H7 (cell line): ENCODE results near the gene ABCG1. TPM values are rescaled to one million over a fixed set of nuclear protein-coding genes. Genes with fewer than 3 reads are reported as not detected.

Experiments
- DNase-seq: peaks from one replicate; pipeline ENCODE4 v3.0.0; 2012
- H3K27me3 ChIP-seq: 2 replicates; pipeline ENCODE4 v1.6.0; 2011; ENCODE audit warnings: mild to moderate bottlenecking, low read length; ENCODE audit not compliant: control insufficient read depth, insufficient read depth
- H3K36me3 ChIP-seq: replicated peaks from 2 replicates; pipeline ENCODE4 v1.5.1; 2011; ENCODE audit warnings: low read length; ENCODE audit not compliant: control insufficient read depth, insufficient read depth
- H3K4me3 ChIP-seq: 2 replicates; pipeline ENCODE4 v1.5.1; 2011; ENCODE audit warnings: low read depth, mild to moderate bottlenecking, control low read depth, low read length, moderate library complexity; ENCODE audit not compliant: insufficient read depth
- total RNA-seq: library from RNA; depleted of rRNA; stranded (reverse); fragments of >200 nt; shearing (Covaris generic); gene quantifications from 2 replicates; pipeline ENCODE4 v1.2.3, GENCODE V29; 2014

Gene ABCG1
- total RNA-seq, 1 experiment from 2014 or later, result 0.07 TPM

DNA sequence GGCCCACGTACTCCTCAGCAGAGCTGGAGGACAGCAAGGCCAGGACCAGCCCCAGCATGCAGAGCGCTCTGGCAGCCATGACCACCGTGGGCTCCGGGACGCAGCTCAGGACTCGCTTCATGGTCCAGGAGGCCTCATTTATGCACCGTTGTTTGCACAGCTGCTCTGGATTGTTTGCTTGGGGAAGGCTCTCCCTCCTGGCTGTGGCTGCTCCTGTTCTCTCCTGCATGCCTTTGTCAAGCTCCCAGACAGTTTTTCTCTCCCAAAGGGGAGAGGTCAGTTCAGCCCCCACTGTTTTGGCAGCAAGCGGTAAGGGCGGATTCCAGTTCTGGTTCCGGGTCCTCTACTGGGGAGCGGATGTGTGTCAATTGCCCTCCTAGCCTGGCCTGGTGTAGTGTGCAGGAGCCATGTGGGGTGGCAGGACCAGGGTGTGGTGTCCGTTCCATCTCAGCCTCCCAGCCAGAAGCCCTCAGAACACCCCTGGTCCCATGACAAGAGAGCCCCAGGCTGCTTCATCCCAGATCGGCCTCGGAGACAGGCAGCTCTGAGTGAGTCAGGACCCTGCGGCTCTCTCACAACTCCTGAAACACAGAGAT lies 96.5 kb downstream of the ABCG1 start, which contains the start of gene TFF3:
Gene TFF3, minus strand, starts transcription at position 114 of the 596 bp plus-strand sequence. Its CDS starts 35 bp downstream, at position 79.
- no peak within 1 kb of the TSS for H3K4me3 ChIP-seq
- no peaks in the 10 kb centered on the region for H3K36me3 ChIP-seq
- DNase-seq, result peak; percentile 41
- H3K27me3 ChIP-seq, result no peaks in the 10 kb centered on the region; the same call in 1 of the 2 replicates

DNA sequence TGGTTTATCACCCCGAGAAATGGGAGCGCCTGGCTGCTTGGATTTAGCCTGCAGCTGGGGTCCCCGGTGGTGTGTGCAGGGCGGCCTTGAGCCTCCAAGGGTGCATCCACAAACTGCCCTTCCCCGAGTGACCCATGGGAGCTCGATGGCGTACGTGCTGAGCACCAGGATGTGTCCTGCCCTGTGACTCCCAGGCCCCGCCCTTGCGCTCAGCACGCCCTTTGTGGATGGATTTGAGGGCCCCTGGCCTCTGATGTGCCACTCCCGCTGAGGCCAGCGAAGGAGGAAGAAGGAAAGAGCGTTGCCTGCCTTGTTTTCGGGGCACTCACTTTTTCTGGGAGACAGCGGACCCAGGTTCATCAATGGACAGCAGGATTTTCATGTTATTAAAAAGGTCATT lies 98.0 kb downstream of the ABCG1 start:
- Histone ChIP-seq H3K36me3 (no peaks in the 10 kb centered on the region), H3K27me3 (no peaks in the 10 kb centered on the region; the same call in 1 of the 2 replicates), H3K4me3 (no peak overlapping the region)
- DNase-seq, result peak; percentile 21

DNA sequence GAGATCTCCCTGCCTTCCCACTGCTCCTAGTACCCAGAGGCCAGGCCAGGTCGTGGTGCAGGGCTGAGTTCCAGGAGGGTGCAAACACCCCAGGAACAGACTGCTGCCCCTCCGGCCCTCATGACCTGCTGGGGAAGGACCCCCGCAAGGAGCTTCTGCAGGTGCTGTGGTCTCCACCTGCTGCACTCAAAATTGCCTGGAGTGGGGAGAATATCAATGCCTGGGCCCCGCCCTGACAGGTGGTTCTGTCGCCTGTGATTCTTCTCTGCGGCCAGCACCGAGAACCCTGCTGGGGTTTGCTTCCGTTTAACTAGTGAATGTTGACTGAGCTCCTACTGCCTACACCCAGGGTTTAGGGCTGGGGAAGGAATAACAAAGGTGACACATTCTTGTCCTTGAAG lies 98.4 kb downstream of the ABCG1 start:
- H3K27me3 ChIP-seq, result no peaks in the 10 kb centered on the region
- no peaks in the 10 kb centered on the region for H3K36me3 ChIP-seq
- H3K4me3 ChIP-seq, result no peak overlapping the region
- peak; percentile 56 for DNase-seq

DNA sequence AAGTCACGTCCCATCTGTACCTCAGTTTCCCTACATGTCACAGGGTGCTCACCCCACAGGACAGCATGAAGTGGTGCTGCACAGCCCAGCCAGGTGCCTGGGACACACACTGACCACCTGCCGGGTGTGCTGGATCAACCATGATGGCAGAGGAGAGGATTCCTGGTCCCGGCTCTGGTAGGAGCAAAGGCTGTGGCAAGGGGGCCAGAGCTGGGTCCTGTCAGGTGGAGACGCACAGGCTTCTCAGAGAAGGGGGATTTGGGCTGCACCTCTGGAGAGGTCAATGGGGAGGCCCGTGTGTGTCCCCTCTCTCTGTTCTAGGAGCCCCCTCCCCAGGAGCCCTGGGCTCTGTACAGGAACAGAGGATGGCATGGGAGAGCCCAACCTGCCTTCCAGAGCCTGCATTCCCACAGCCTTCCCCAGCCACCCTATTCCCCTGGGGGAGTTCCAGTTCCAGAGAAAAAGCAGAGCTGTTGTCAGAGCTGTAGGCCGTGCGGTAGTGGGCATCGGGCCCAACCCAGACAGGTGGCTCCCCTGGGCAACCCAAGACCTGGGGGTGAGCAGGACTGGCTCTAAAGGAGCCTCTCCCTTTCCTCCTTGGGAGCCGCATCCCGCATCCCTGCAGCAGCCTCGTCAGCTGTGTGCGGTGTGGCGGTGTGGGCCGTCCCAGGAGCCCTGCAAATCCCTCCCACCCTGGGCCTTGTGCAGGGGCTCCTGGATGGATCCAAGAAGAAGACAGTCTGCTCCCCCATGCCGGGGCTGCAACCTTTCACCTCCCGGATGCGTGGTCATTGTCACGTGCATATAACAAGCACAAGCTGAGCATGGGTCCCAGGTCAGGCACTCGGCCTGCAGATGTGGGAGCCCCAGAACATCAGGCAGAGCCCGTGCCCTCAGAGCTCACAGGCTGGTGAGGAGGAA lies 99.1 kb downstream of the ABCG1 start:
- Histone ChIP-seq H3K36me3 (no peaks in the 10 kb centered on the region), H3K4me3 (no peak overlapping the region), H3K27me3 (no peaks in the 10 kb centered on the region)
- peak; percentile 48 for DNase-seq

DNA sequence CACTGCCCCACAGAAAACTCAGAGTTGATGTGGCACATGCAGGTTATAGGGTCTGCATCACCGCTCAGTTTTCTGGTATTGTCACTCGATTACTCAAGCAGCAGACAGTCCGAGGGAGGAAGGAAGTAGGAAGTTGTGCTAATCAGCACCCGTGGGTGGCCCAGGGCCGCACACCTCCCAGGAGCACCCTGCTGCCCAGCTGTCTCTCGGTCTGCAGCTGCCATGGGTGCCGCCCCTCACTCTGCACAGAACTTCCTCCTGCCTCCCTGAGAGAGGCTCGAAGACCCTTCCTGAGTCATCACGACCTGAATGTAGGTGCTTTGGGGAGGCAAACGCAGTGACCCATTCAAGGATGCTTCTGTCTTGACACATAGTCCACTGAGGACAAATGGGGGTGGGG lies 100.4 kb downstream of the ABCG1 start:
- Histone ChIP-seq H3K27me3 (no peaks in the 10 kb centered on the region), H3K4me3 (no peak overlapping the region), H3K36me3 (no peaks in the 10 kb centered on the region)
- peak; percentile 13 for DNase-seq

DNA sequence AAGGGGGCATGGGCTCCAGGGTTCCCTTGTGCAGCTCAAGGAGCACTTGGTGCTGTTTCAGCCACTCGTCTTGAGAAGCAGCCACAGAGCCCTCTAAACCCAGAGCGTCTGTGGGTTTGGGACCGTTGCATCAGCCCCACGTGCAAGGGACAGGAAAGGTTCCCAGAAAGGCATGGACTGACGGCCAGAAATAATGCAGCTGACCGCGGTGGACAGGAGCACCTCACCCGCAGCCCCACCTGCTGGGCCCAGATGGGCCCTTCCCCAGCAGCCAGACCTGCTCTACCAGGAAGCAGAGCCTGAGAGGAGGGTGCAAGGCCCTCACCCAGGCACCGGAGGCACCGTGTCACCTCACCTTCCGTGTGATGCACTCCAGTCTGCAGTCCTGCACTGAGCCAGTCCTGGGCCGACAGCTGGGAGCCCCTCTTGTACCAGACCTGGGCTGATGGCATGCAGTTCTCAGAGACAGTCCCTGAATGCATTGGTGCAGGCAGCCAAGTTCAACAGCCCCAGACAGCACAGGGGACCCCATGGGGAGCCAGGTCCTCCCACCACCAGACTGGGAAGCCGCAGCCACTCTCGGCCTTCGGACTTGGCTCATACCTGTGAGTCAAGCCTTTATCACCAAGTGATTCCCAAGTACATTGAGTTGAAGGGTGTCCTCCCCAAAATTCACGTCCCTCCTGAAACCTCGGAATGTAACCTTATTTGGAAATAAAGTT lies 101.1 kb downstream of the ABCG1 start:
- no peaks in the 10 kb centered on the region for H3K36me3 ChIP-seq
- peak; percentile 46 for DNase-seq
- H3K27me3 ChIP-seq, result no peaks in the 10 kb centered on the region
- no peak overlapping the region for H3K4me3 ChIP-seq

DNA sequence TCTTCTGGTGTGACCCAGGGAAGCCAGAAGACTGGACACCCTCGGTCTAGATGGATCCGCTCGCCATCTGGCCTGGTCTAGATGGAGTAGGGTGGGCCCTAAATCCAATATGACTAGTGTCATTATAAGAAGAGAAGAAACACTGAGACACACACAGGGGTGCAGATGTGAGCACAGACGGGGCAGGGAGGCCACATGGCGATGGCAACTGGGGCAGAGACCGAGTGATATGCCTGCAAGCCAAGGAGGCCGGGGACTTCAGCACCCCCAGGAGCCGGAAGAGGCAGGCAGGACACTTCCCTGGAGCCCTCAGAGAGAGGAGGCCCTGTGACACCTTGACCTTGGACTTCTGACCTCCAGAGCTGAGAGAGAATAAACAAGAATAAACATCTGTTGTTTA lies 101.9 kb downstream of the ABCG1 start:
- H3K36me3 ChIP-seq, result no peaks in the 10 kb centered on the region
- no peak for DNase-seq
- H3K27me3 ChIP-seq, result no peaks in the 10 kb centered on the region
- H3K4me3 ChIP-seq, result no peak overlapping the region

DNA sequence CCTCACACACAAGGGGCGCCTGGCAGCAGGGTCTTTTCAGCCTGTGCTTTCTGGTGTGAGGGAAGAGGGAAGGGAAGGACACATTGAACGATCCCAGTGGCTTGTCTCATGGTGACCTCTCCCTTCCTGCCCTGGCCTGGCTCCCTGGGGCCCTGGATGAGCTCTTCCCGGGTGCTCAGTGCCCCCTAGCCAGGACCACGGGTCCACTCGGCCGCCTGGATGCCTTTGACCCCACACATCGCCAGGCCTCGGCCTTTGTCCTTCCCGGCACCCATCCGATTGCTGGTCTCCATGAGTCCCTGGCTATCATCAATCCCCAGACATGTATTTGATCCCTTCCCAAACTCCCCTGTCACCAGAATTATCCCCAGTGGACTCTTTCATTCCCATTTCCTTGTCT lies 102.3 kb downstream of the ABCG1 start:
- no peak for DNase-seq
- no peak overlapping the region for H3K4me3 ChIP-seq
- no peaks in the 10 kb centered on the region for H3K27me3 ChIP-seq
- no peaks in the 10 kb centered on the region for H3K36me3 ChIP-seq

DNA sequence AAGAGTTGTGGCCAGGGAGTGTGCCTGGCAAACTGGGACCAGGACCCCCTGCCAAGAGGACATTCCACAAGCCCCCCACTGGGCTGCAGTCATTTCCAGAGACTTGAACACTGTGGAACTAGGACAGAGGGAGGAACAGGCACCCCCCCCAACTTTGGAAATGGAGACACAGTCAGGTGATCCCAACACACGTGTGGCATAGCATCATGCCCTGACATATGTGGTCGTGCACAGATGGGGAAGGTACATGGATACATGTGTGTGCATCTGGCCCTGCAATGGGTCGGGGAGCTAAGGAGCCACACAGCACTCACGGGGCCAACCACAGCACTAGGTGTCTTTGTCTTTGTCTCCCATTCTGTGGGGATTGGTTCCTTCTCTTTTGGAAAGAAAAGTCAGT lies 102.9 kb downstream of the ABCG1 start:
- DNase-seq, result no peak
- Histone ChIP-seq H3K27me3 (no peaks in the 10 kb centered on the region), H3K4me3 (no peak overlapping the region), H3K36me3 (no peaks in the 10 kb centered on the region)

DNA sequence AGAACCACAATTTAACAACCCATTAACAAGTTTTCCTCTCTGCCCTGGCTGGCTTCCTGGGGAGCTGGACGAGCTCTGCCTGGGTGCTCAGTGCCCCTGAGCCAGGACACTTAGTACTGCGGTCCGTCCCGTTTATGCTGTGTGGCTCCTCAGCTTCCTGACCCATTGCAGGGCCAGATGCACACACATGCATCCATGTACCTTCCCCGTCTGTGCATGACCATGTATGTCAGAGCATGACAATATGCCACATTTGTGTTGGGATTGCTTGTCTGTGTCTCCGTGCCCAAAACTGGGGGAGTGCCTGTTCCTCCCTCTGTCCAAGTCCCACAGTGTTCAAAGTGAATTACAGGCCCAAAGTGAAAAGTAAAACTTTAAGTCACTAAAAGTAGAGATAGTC lies 106.0 kb downstream of the ABCG1 start:
- DNase-seq, result no peak

DNA sequence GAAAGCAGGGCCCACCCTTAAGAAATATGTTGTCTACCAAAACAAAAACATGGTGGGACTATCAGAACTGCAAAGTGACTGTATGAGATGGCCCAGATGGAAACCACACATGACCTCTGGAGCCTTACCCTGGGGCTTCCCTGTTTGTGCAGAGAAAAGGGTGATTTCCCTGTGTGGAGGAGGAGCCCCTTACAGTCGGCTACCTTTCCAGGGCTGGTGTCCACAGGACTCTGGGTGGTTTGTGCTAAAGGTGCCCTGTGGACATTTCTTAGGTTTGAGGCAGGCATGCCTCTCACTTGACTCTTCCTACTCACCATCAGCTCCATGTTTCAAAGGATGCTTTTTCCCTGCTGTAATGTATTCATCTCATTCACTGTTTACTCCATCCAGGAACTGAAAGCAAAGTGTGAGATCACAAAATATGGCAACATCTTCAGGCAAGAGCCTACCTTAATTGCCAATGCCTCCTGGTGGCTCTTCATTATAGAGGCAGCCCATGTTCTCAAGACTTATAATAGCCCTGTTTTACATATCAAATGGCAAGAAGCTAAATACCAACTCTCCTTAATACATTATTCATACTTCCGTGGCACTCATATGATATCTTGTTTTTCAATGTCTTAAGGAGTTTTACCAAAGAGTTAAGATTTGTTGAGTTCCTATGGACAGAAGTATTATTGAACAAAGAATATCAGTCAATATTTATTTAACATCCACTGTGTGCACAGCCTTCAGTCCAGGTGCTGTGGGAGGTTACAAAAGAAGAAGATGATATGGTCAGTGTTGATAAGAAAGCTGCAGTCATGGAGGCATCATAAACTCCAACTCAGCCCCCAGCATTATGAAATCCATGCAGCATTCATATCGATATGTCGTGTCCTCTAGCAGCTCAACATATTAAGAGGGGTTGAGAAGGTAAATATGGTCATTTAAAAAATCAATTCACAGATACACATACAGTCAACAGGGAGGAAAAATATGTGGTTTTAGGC lies 111.7 kb downstream of the ABCG1 start:
- no peak overlapping the region for H3K4me3 ChIP-seq
- no peaks in the 10 kb centered on the region for H3K36me3 ChIP-seq
- no peak for DNase-seq
- no peaks in the 10 kb centered on the region for H3K27me3 ChIP-seq

More for the DNA sequence above, 106.0 kb downstream of the ABCG1 start:
- Histone ChIP-seq H3K27me3 (no peaks in the 10 kb centered on the region), H3K36me3 (no peaks in the 10 kb centered on the region), H3K4me3 (no peak overlapping the region)

DNA sequence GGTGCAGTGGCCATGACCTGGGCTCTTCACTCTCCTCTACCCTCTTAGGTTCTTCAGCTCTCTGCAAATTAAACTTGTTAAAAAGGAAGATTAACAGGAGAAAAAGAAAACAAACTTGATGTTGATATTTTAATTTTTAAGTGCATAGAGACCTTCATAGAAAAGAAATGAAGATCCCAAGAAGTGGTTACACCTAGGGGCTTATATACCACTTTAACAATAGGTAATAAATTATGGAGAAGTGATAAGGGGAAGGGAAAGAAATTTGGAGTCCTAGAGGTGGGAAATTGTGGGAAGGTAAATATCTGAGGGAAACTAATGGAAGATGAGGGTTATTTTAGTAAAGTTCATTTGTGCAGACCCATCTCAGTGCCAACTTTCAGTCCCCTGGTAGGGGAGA lies 112.7 kb downstream of the ABCG1 start:
- Histone ChIP-seq H3K27me3 (no peaks in the 10 kb centered on the region), H3K36me3 (no peaks in the 10 kb centered on the region)
- DNase-seq, result no peak

DNA sequence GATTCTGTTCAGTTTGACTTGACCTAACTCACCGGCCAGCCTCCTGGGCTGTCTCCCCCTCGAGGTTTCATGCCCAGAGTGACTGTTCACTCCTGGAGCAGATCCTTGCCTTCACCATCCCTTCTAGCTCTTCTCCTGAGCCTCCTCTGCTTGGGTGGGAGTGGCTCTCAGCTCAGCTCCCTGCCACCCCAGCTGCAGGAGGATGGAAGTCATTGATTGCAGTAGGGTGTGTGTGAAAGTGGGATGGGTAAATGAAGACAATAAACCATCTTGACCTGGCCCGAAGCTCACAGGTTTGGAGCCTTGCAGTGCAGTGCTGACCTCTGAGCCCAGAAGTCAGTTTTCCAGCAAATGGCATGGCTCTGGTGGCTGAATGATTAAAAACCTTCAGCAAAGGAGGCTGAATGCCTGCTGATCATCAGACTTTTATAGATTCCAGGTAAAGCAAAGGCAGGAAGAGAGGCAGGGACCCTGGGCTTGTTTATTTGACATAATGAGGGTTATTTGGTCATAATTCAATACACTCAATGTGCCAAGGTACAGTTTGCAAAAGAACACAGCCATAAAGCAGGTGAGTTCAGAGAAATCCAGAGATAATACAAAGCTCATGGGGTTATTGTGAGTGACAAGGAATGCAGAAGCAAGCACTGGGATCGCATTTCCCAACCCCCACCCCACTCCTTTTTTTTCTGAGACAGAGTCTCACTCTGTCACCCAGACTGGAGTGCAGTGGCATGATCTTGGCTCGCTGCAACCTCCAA lies 113.8 kb downstream of the ABCG1 start:
- Histone ChIP-seq H3K27me3 (no peaks in the 10 kb centered on the region), H3K36me3 (no peaks in the 10 kb centered on the region), H3K4me3 (no peak overlapping the region)
- DNase-seq, result no peak

More for the DNA sequence above, 112.7 kb downstream of the ABCG1 start:
- H3K4me3 ChIP-seq, result no peak overlapping the region
